Sigmoid colon (tissue), 7 donors: ENCODE results near the gene SOBP. TPM values are rescaled to one million over a fixed set of nuclear protein-coding genes. Genes with fewer than 3 reads are reported as not detected.
"Not testable (repeated sequence)": the region's sequence is repeated elsewhere in the genome, so short reads cannot be mapped to it uniquely, and the experiment has no call there.

Experiments used
- DNase-seq: peaks from one replicate; pipeline ENCODE4 v3.0.0-alpha.2; 2019
- H3K27ac ChIP-seq, 4 donors: fragments of 200-600 bp; sonication (generic); one replicate each; pipeline ENCODE4 v1.5.1; 2016 to 2019; ENCODE audit warnings: mild to moderate bottlenecking in 1 of 4
- H3K27me3 ChIP-seq, 3 donors: fragments of 200-600 bp; sonication (generic); one replicate each; pipeline ENCODE4 v1.5.1; 2019; ENCODE audit warnings: mild to moderate bottlenecking in 1 of 3
- H3K36me3 ChIP-seq, 4 donors: fragments of 200-600 bp; sonication (generic); one replicate each; pipeline ENCODE4 v1.5.1; 2016 to 2019
- H3K4me1 ChIP-seq, 4 donors: fragments of 200-600 bp; sonication (generic); one replicate each; pipeline ENCODE4 v1.5.1; 2017 to 2019
- H3K4me3 ChIP-seq, 4 donors: fragments of 200-600 bp; sonication (generic); one replicate each; pipeline ENCODE4 v1.5.1; 2017 to 2019; ENCODE audit warnings: mild to moderate bottlenecking in 2 of 4, moderate library complexity in 1 of 4
- H3K9me3 ChIP-seq, 4 donors: fragments of 200-600 bp in 3 of 4; sonication (generic) in 3 of 4; one replicate each; pipeline versions ENCODE4 v1.5.1 to v1.6.1; 2013 to 2019
- CTCF ChIP-seq, 4 experiments: fragments of 450-650 bp in 3 of 4; fragments of 200-600 bp in 1 of 4; IDR thresholded peaks; one replicate each; pipeline ENCODE4 v1.5.1; 2016 to 2019; ENCODE audit warnings: antibody characterized with exemption in 4 of 4, mild to moderate bottlenecking in 3 of 4, moderate library complexity in 2 of 4
- EP300 ChIP-seq, 4 donors: sonication (generic); formaldehyde crosslinking; IDR thresholded peaks; one replicate each; pipeline ENCODE4 v1.6.1; 2017; ENCODE audit warnings: antibody characterized with exemption in 4 of 4
- POLR2A ChIP-seq, 2 donors: fragments of 450-650 bp; IDR thresholded peaks; one replicate each; pipeline ENCODE4 v1.6.1; 2016; ENCODE audit warnings: antibody characterized with exemption in 2 of 2, mild to moderate bottlenecking in 2 of 2, moderate library complexity in 2 of 2
- POLR2AphosphoS5 ChIP-seq, 4 donors: sonication (generic); formaldehyde crosslinking; IDR thresholded peaks; one replicate each; pipeline ENCODE4 v1.6.1; 2017; ENCODE audit warnings: antibody characterized with exemption in 4 of 4
- WGBS, 2 donors: extraction: QIAGEN DNeasy Blood & Tissue Kit; methylation state at CpG; one replicate each; pipeline ENCODE4 v1.1.7; 2013; 5-methylcytosine and 5-hydroxymethylcytosine counted together
- intact Hi-C: fragments of 100-400 bp; cut with DNase I; formaldehyde crosslinking; loops from one replicate; pipeline ENCODE4 v1.15.1; 2023
- polyA plus RNA-seq, 3 donors: library from polyadenylated mRNA; stranded (reverse); fragments of 200-250 nt; gene quantifications; one replicate each; pipeline ENCODE4 v1.2.3, GENCODE V29; 2013
- total RNA-seq, 4 donors: library from RNA; depleted of rRNA; stranded (reverse); fragments of >200 nt; gene quantifications; one replicate each; pipeline ENCODE4 v1.1.0, GENCODE V29; 2016
- donor health status: healthy with polysubstance abuse.
- donor health status: Bipolar disorder and iron deficiency.
- donor health status: healthy.

Gene SOBP
- total and polyA plus RNA-seq, 7 donors = 1.2 to 38.5 (median 16.8) TPM

GRCh38 chr6:107470364-107470763 lies 19.6 kb upstream of the SOBP start:
- Histone ChIP-seq H3K9me3 (no peaks in the 10 kb centered on the region), H3K27me3 (no peaks in the 10 kb centered on the region), H3K27ac (no peak overlapping the region), H3K4me3 (no peak overlapping the region), H3K36me3 (no peaks in the 10 kb centered on the region), H3K4me1 (no peaks in the 10 kb centered on the region)
- intact Hi-C loops = no loop called here
- no peak for DNase-seq
- TF ChIP-seq CTCF (IDR thresholded peaks at IDR 0.05) = no peak
- TF ChIP-seq EP300 (IDR thresholded peaks at IDR 0.05) = no peak
- no peak for TF ChIP-seq POLR2A (IDR thresholded peaks at IDR 0.05)
- TF ChIP-seq POLR2AphosphoS5 (IDR thresholded peaks at IDR 0.05) = no peak
- WGBS, 2 donors = 77 to 81% methylated on average over 1 of the region's 1 CpG

GRCh38 chr6:107473660-107474059 lies 16.3 kb upstream of the SOBP start:
- Histone ChIP-seq H3K4me1 (no peaks in the 10 kb centered on the region), H3K4me3 (no peak overlapping the region), H3K27me3 (no peaks in the 10 kb centered on the region), H3K9me3 (no peaks in the 10 kb centered on the region), H3K36me3 (no peaks in the 10 kb centered on the region), H3K27ac (no peak overlapping the region)
- TF ChIP-seq CTCF (IDR thresholded peaks at IDR 0.05) = no peak
- no peak for TF ChIP-seq EP300 (IDR thresholded peaks at IDR 0.05)
- no peak for TF ChIP-seq POLR2AphosphoS5 (IDR thresholded peaks at IDR 0.05)
- no peak for TF ChIP-seq POLR2A (IDR thresholded peaks at IDR 0.05)
- intact Hi-C loops = no loop called here
- 68 to 78% methylated on average over 5 of the region's 5 CpGs for WGBS, 2 donors
- no peak for DNase-seq

- intact Hi-C loops, H3K9me3 ChIP-seq, H3K4me3 ChIP-seq, H3K27ac ChIP-seq, H3K27me3 ChIP-seq, DNase-seq, H3K36me3 ChIP-seq, H3K4me1 ChIP-seq: not testable (repeated sequence)
- 89 to 96% methylated on average over 3 of the region's 3 CpGs for WGBS, 2 donors
These were observed 14.6 kb upstream of the SOBP start for GRCh38 chr6:107475360-107475759.

GRCh38 chr6:107475826-107476225 lies 14.1 kb upstream of the SOBP start:
- H3K4me1 ChIP-seq, H3K27ac ChIP-seq, H3K27me3 ChIP-seq, intact Hi-C loops, H3K4me3 ChIP-seq, H3K9me3 ChIP-seq, H3K36me3 ChIP-seq, DNase-seq: not testable (repeated sequence)
- WGBS, 2 donors = 84 to 91% methylated on average over 3 of the region's 3 CpGs

- no peak for DNase-seq
- no peak overlapping the region for H3K27ac ChIP-seq
- TF ChIP-seq CTCF (IDR thresholded peaks at IDR 0.05) = no peak
- TF ChIP-seq EP300 (IDR thresholded peaks at IDR 0.05) = no peak
- no peak for TF ChIP-seq POLR2AphosphoS5 (IDR thresholded peaks at IDR 0.05)
- no peak for TF ChIP-seq POLR2A (IDR thresholded peaks at IDR 0.05)
- no peak overlapping the region for H3K4me3 ChIP-seq
- no peaks in the 10 kb centered on the region for H3K9me3 ChIP-seq
- H3K27me3 ChIP-seq = no peaks in the 10 kb centered on the region
- intact Hi-C loops = no loop called here
- H3K36me3 ChIP-seq = no peaks in the 10 kb centered on the region
- no peaks in the 10 kb centered on the region for H3K4me1 ChIP-seq
- 73 to 78% methylated on average over 4 of the region's 4 CpGs for WGBS, 2 donors
These were observed 10.7 kb upstream of the SOBP start for GRCh38 chr6:107479089-107479690.

GRCh38 chr6:107485157-107485556 lies 4.8 kb upstream of the SOBP start:
- peaks cover 0 to 9% (median 3%) of the 10 kb centered on the region in 4 donors for H3K4me1 ChIP-seq
- no peak for TF ChIP-seq CTCF (IDR thresholded peaks at IDR 0.05)
- no peak for TF ChIP-seq EP300 (IDR thresholded peaks at IDR 0.05)
- TF ChIP-seq POLR2A (IDR thresholded peaks at IDR 0.05) = no peak
- TF ChIP-seq POLR2AphosphoS5 (IDR thresholded peaks at IDR 0.05) = no peak
- H3K4me3 ChIP-seq = no peak overlapping the region
- DNase-seq = no peak
- intact Hi-C loops = loop anchor here (5.0 kb wide), 1 partner anchor 472 kb away; the partner anchor contains the start of gene SEC63
- 85 to 89% methylated on average over 4 of the region's 4 CpGs for WGBS, 2 donors
- no peaks in the 10 kb centered on the region for H3K9me3 ChIP-seq
- no peaks in the 10 kb centered on the region for H3K36me3 ChIP-seq
- peaks cover 0 to 6% (median 0%) of the 10 kb centered on the region in 3 donors for H3K27me3 ChIP-seq
- no peak overlapping the region for H3K27ac ChIP-seq
